Stimulated activated naive CD4-positive, alpha-beta T cell (primary cell): ENCODE data around the gene CUBN.

ENCODE experiments used
- DNase-seq, 6 experiments: peaks; one replicate each; lab custom pipeline; 2025; lab: John Stamatoyannopoulos, UW

The CUBN gene

DNA sequence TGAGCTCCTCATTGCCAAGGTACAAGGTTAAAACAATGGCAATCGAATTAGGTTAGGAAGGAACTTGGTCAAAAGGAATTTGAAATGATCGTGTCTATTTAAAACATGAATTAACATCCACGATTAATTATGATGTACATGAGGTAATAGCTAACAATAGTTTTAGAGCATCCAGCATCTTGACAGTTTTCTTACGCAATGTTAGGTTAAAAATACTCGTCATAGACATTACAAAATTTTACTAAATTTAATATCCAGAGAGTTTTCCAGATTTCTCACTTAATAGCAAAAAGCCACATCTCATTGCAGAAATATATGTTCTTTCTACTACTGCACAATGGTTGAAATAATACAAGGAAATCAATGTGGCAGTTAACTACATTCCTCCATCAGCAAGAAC, 22.6 kb downstream of the CUBN start:
- no peak for DNase-seq

DNA sequence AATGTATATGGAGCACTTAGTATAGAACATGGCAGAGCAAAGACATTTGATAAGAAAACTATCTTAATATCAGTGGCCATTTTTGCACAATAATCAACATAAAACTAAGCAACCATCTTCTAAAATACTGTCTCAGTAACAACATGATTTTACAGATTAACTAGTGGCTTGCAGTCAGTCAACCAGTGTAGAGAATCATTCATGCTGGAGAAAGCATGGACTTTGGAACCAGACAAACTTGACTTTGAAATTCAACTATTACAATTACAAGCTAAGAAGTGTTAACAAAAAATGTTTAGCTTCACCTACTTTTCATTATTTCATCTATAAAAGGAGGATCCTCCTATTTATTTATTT, 27.7 kb downstream of the CUBN start:
- no peak for DNase-seq

DNA sequence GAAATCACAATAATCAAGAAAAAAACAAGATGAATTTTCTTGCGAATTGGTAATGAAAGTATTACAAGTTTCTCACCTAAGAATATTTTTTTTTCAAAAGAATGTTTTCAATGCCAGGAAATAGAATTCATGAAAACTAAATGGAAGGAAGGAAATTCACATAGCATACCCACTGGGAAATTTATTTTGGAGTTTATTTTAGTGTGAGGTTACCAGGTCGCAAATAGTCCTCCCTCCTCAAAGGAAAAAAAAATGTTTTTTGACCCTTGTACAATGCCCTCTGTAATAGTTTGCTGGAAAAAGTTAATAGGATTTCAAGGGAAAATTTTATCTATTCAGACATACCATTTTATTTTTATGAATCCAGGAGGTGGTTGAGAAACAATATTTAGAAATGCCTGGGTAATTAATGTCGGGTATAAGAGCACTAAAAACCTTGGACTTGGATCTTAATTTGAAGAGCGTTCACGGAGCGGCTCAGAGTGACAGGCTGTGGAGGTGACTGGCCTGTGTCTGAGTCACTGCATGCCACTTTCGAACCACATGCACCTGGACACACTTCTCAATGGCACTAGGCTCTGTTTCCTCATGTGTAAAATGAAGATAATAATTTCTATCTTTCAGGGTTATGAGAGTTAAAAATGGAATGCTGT, 28.2 kb downstream of the CUBN start:
- no peak for DNase-seq

DNA sequence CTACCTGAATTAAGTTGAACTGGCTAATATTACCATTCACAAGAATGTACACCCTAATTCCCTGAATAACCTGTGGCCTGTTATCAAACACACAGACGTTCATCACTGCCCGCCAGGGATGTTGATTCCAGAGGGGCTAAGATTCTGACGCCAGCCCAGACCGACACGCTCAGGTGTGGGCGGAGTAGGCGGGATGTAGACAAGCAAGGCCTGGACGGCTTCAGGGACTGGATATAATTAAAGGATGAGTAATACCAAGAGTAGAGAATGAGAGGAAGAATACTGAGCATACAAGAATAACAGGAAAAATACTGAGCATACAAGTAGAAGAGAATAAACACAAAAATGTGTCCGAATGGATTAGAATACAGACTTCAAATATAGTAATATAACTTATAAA, 29.0 kb downstream of the CUBN start:
- no peak for DNase-seq

DNA sequence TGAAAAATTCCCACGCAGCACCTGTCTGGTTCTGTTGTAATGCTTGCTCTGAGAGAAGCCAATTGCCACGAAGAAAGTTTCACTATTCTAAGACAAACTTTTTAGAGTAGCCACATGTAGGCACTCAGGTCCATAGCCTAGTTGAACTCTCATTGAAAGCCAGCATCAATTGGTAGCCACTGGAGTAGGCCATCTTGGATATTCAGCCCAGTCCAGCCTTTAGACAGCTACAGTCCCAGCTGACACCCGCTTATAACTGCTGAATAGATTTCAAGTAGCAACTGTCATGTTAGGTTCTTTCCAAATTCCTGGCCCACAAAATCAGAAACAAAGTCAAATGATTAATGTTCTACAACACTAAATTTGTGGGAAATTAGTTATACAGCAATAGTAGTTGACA, 31.6 kb downstream of the CUBN start:
- no peak for DNase-seq

DNA sequence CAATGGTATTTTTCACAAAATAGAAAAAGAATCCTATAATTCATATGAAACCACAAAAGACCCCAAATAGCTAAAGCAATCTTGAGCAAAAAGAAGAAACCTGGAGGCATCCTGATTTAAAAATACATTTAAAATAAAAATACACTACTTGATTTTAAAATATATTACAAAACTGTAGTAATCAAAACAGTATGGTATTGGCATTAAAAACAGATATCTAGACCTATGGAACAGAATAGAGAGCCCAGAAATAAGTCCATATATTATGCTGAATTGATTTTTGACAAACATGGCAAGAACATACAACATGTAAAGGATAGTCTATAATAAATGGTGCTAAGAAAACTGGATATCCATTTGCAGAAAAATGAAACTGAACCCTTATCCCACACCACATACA, 34.8 kb downstream of the CUBN start:
- DNase-seq: no peak

DNA sequence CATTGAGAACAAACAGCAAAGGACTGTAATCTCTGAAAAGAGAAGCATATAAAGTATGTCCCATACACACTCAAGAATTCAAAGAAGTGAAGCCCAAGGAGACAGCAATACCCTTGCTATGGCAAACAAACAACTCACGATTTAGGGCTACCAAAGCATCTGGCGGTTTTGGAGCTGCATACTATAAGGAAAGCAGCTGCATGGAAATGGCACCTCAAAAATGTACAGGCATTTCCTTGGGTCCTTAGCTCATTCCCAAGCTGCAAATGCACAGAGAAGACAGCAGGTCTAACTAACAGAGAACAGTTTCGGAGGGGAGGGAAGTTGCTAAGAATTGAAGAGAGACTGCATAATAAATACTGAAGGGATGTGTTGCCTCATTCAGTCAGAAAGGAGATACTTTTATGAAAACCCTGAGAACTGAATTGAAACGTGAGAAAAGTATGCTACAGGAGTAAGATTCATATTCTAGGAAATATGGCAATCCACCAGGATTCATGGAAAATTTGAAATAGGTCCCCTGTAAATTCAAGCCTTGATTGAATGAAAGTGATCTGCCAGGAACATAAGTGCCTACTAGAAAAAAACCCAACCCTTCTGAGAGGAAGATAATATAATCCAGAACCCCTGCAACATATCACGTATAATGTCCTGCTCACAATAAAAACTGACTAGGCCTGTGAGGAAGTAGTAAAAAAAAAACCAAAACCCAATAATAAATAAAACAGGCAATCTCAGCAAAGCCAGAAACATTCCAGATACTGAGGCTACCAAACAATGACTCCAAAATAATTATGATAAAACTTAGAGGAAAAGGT, 36.4 kb downstream of the CUBN start:
- DNase-seq: no peak

DNA sequence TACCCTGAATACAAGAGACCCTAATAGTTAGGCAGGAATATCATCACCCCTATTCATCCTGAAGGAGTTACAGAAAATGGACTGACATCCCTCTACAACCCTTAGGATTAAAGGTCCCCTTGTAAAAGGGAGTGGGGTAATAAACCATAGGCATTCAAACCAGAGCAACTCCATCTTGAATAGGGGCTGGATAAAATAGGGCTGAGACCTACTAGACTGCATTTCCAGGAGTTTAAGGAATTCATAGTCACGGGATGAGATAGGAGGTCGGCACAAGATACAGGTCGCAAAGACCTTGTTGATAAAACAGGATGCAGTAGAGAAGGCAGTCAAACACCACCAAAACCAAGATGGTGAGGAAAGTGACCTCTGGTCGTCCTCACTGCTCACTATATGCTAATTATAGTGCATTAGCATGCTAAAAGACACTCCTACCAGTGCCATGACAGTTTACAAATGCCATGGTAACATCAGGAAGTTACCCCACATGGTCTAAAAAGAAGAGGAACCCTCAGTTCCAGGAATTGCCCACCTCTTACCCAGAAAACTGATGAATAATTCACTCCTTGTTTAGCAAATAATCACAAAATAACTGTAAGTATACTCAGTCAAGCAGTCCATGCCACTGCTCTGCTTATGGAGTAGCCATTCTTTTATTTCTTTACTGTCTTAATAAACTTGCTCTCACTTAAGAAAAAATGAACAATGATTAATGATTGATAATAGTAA, 37.2 kb downstream of the CUBN start:
- DNase-seq: no peak

DNA sequence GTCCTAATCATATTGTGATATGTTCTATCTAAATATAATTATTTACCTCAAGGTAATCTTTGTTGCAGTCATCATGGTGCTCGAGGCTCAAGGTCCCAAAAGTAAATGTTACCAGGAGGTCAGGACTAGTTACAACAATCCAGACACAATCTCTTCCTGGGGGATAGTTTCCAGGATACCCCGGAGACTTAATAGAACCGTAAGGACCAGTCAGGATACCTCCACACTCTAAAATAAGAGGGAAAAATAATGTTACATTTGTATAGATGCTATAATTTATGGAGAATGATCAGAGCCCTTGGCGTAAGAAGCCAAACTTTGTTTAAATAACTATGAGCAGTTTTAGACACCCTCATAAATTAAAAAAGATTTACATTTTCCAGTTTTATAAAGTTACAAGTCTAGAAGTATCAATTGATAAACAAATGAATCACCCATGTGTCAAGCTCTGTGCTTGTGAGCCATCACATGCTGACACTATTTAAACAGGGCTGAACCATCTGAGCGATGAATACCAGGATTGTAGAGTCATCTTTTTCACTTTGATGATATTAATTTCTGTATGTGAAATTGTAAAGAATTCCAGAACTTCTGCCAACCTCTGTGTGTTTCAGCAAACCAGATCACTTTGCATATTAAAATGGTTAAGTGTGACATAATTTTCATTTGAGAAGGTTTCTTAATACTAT, 41.3 kb downstream of the CUBN start:
- no peak for DNase-seq

DNA sequence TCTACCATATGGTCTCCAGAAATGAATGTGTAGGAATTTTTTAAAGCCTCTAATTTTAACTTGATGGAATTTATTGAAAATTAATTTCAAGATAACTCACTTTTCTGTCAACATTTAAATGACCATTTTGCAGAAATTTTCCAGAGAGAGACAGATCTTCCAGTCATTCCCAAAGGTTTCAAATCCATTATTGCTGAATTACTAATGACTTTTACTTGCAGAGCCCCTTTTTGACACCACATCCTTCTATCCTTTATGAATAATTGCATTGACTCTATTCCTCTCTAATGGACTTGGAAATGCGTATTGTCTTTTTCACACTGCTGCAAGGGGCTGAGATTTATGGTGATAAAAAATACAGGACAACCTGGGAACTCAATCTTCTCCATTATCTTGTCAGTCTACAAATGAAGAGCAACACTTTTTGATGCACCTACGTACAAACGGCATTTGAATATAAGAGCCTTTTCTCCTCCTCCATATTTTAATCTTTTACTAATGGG, 42.7 kb downstream of the CUBN start:
- DNase-seq: no peak

DNA sequence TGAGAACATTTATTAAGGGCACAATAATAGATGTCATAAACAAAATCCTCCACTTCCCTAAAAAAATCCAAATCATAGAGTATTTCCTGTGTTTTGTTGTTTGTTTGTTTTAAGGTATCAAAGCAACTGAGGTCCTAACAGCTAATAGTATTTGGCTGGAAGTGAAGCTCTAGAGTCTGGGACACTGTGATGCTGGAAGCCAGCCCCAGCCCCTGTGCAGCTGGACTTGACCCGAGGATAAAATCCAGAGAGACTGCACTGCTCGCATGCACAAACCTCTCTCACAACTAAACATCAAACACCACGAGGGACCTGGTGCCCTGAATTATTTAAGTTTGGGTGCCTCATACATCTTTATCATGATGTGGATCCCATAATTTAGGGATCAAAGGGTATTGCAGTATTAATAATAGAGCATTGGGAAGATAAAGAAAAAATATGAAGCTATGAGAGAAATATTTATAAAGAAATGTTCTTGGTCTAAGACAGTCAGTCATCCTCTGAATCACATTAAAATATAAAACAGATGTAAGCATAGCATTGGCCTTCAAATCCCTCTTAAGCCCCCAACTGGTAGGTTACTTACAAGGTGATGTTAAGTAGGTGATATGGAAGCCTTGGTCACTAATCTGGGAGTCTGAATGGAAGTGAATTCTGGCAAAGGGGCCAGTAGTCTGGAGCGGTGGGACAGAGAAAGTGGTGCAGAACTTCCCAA, 44.4 kb downstream of the CUBN start:
- DNase-seq: no peak

DNA sequence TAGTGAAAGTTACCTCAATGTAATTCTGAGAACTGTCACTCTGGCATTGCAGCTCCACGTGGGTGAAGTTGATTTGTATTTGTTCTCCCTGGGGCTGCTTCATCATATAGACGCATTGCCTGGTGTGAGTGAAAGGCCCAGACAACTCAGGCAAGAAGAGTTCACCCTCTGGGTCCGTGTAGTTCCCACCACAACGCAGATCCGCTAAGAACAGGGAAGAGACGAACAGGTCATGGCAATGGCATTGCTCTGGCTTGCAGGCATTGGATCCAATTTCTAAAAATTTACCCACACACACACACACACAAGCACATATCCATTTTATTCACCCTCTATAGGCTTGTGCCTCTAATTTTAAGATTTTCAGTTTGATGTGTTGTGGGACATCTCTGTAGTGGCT, 45.4 kb downstream of the CUBN start:
- DNase-seq: no peak

DNA sequence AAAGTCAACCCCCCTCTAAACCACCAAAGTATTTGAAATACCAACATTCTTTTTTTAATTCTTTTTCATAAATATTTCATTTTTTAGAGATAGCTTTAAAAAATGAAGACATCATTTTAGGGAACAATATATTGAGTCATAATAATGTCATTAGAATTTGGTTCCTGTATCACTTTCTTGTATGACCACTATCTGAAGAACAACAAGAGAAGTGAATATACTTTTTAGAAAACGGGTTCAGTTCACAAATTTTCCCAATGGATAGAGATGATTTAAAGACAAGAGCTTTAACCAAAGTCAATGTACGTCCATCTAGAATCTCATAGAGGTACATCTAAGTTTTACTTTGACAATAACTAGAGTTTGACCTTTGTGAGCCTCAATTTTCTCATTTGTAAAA, 48.2 kb downstream of the CUBN start:
- DNase-seq: no peak

DNA sequence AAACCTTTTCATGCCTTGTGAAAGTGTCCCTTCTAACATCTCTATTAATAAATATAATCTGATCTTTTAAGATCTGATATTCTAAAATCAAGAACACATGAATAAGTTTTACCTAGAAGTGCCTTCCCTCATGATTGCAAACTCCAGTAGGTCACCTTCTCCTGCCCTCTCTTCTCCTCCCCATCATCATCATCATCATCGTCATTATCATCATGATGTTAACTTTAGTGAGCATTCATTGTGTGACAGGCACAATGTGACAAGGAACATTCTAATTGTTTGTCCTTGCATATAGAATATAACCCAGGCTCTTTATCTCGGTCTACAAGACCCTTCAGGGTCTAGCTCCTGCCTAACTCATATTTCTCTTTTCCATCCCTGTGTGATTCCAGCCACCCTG, 51.7 kb downstream of the CUBN start:
- no peak for DNase-seq

DNA sequence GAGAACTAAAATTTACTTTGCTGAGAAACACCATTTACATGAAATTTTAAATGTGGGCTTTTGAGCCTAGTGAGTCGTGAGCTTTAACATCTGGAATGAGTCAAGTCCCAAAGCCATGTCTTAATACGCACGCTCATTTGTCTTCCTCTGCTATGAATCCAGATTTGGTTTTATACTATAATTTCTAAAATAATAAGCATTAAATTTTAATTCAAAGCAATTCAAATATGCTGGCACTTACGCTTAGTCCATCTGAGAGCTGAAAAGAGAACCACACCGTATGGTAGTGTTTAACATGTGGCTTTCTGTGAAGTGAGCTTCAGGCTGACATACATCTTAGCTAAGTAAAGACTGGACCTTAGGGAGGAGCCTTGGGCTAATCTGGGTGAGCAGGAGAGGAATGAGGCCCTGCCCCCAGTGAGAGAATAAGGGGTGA, 52.2 kb downstream of the CUBN start:
- DNase-seq: no peak

DNA sequence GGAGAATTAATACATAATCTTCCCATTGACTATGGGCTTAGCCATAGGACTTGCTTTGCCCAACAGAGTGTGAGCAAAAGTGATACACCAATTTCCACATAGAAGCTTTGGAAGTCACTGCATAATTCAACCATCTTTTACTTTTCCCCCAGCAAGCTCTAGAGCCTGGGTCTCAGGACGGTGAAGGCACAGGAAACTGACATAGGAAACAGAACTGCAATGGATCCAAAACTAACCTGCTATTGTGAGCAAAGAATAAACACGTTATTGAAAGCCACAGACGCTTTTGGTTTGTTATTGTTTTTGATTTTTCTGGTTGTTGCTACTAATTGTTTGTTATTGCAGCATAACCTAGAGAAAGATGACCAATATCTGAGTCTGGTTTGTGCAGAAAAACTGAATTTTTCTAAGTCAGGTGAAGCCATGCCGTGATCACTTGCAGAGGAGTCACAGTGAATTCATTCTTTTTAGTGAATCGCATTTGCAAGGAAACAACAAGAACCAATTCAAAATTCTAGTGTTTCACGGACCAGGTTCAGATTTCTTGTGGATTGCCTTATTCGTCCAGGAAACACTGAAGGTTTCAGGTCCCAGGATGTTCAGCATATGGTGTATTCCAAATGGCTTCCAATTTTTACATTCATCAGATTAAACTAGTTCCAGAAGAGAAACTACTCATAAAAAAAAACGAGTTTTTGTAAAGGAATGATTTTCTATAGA, 52.8 kb downstream of the CUBN start:
- DNase-seq: no peak

DNA sequence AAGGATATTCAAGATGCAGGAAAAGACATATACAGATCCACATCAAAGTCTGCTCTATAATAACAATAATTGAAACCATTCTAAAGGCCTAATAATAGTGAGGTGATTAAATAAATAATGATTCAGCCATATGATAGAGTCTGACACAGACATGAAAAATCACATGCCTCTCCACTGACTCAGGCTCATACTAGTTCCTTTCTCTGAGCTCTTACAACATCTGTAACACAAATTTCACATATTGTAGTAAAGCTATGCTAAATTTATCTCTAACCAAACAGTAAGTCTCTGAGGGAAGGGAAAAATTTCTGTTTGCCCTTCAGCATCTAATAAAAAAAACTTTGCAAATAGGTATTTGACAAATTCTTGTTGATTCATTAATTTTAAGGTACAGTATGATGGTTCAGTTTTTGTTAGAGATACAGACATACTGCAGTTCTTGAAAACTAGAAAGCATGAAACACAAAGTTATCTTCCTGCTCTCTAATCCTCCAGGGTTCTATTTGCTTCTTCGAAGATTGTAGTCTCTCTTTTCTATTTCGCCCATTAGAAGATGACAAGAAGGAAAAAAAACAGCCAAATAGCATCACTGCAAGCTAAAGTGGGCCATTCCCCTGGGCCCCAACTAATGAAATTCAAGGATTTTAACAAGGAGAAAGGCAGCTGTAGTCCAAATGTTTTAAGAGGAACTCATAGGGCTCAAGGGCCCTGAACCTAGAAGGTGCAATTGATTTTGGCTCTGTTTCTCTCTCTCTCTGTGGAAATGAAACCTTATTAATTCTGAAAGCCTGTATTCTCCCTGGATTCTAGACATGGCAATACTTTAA, 53.9 kb downstream of the CUBN start:
- no peak for DNase-seq

DNA sequence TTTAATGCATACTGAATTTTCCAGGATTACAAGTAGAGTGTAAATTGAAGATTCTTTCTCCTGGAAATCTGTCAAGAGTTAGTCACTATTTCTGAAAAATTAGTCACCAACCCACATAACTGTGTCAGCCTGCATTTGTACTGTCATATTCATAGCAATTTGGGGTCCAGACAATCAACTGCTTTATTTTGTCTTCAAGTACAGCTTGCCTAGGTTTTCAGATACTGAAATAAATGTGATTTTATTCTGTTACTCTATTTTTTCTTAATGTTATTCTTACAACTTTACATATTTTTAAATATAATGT, 55.1 kb downstream of the CUBN start:
- DNase-seq: no peak

DNA sequence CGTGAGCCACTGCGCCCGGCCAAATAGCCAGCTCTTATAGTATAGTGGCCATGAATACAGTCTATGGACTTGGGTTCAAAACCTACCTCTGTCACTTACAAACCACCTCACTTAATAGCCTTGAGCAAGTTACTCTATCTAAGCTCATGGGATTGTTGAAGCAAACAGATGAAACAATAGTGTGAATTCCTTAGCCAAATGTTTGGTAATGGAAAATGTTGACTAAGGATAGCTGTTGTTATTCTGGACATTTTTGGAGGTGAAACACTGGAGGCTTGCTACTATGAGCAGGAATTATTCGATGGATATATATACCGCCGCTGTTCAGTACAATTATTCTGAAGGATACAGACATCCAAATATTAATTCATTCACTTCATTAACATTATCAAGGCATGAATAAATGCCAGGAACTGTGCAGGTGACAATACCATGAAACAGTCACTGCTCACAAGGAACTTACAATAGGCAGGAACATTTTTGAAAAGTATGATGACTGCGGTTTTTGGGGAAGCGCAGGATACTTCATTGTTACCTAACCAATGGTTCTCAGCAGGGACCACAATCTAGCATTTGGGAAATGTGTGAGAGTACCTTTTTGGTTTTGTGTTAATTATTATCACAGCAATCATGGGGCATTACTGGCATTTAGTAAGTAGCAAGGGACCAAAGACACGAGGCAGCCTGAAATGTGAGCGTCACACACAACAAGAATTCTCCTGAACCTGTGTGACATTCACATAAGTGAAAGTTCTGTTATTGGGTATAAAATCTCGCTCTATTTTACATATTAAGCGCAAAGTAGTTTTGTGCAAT, 55.7 kb downstream of the CUBN start:
- no peak for DNase-seq

DNA sequence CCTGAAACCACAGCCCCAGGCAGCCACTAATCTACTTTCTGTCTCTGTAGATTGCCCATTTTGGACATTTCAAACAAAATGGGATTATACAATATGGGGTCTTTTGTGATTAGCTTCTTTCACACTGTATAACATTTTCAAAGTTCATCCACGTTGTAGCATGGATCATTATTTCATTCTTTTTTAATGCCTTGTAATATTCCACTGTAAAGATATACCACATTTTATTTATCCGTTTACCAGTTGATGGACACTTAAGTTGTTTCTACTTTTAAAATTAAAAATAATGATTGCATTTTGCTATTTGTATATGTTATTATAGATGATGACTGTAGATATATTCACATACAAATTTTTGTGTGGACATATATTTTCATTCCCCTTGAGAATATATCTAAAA, 60.7 kb downstream of the CUBN start:
- DNase-seq: no peak
